Stimulated activated CD4-positive, alpha-beta T cell treated with anti-CD3 and anti-CD28 coated beads, Interleukin-4, amount 100 ng/mL, for 24 hours (primary cell): ENCODE measurements around the gene APBA2.

Source experiments
- DNase-seq: peaks from one replicate; pipeline ENCODE4 v3.0.0-alpha.2; 2020

Gene APBA2

GRCh38 chr15:28942046-28942445 lies 56.3 kb downstream of the APBA2 start:
- peak; percentile 25 for DNase-seq

GRCh38 chr15:28942571-28942970 lies 56.8 kb downstream of the APBA2 start:
- DNase-seq, result no peak

- DNase-seq, result no peak
Measured at GRCh38 chr15:28943146-28943545, 57.4 kb downstream of the APBA2 start.

- DNase-seq, result peak; percentile 1
Measured at GRCh38 chr15:28943611-28944230, 57.9 kb downstream of the APBA2 start.

- DNase-seq, result peak; percentile 2
Measured at GRCh38 chr15:28944286-28944685, 58.5 kb downstream of the APBA2 start.

GRCh38 chr15:28944696-28945300 lies 59.0 kb downstream of the APBA2 start:
- DNase-seq, result no peak

- no peak for DNase-seq
Measured at GRCh38 chr15:28945626-28946230, 60.0 kb downstream of the APBA2 start.

GRCh38 chr15:28946803-28947202 lies 61.0 kb downstream of the APBA2 start:
- no peak for DNase-seq

- DNase-seq, result no peak
Measured at GRCh38 chr15:28947221-28947674, 61.5 kb downstream of the APBA2 start.

- DNase-seq, result no peak
Measured at GRCh38 chr15:28948036-28948435, 62.3 kb downstream of the APBA2 start.

- no peak for DNase-seq
Measured at GRCh38 chr15:28950916-28951315, 65.1 kb downstream of the APBA2 start.

- no peak for DNase-seq
Measured at GRCh38 chr15:28952666-28953491, 67.1 kb downstream of the APBA2 start.

- no peak for DNase-seq
Measured at GRCh38 chr15:28953573-28954195, 67.9 kb downstream of the APBA2 start.

- DNase-seq, result no peak
Measured at GRCh38 chr15:28954466-28955159, 68.8 kb downstream of the APBA2 start.

- no peak for DNase-seq
Measured at GRCh38 chr15:28955160-28955992, 69.6 kb downstream of the APBA2 start.

- no peak for DNase-seq
Measured at GRCh38 chr15:28955993-28956421, 70.2 kb downstream of the APBA2 start.

GRCh38 chr15:28956491-28956890 lies 70.7 kb downstream of the APBA2 start:
- no peak for DNase-seq

- no peak for DNase-seq
Measured at GRCh38 chr15:28957606-28958498, 72.1 kb downstream of the APBA2 start.

- DNase-seq, result no peak
Measured at GRCh38 chr15:28959326-28959725, 73.6 kb downstream of the APBA2 start.

GRCh38 chr15:28960979-28961378 lies 75.2 kb downstream of the APBA2 start:
- no peak for DNase-seq
